Peyer's patch (tissue), 4 donors: Measurements from ENCODE around the gene POU6F2.

Experiments
- CTCF ChIP-seq, 6 experiments: fragments of 450-650 bp in 4 of 6; fragments of 200-600 bp in 2 of 6; sonication (generic) in 1 of 6; IDR thresholded peaks; one replicate each; pipeline ENCODE4 v1.5.1; 2017 to 2019; ENCODE audit warnings: antibody characterized with exemption in 6 of 6, mild to moderate bottlenecking in 3 of 6, moderate library complexity in 1 of 6
- POLR2A ChIP-seq, 2 donors: fragments of 450-650 bp; IDR thresholded peaks; one replicate each; pipeline ENCODE4 v1.5.1; 2017; ENCODE audit warnings: antibody characterized with exemption in 2 of 2, mild to moderate bottlenecking in 2 of 2, moderate library complexity in 2 of 2

DNA sequence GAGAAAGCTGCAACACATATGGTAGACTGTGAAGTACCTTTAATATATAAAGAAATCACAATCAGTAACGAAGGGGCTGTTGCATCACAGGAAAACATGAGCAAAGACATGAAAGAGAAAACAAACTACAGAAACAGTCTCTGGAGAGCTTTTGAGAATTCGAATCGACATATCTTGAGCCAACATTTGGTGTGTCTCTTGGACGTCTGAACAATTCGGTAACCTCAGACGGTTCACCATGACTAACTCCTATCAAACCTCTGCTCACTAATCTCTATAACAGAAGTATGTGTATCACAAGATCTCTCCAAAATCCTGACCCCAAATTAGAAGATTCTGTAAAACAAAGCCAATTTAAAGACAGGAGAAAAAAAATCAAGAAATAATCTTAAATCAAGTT lies 326.5 kb downstream of the POU6F2 start:
- no peak for TF ChIP-seq CTCF (IDR thresholded peaks at IDR 0.05)
- TF ChIP-seq POLR2A (IDR thresholded peaks at IDR 0.05) = no peak
